ENCODE results near the gene PTGIS.
A peak's percentile ranks its signal among the peaks of the same experiment; 100 is the strongest.
"Not testable (repeated sequence)": the region's sequence is repeated elsewhere in the genome, so short reads cannot be mapped to it uniquely, and the experiment has no call there.

Gene PTGIS

GRCh38 chr20:49567421-49568277 lies at the start of gene PTGIS:
TSS of gene PTGIS (minus strand) at chr20:49568137. CDS start at chr20:49568116, 21 bp downstream.
- no peak for DNase-seq

GRCh38 chr20:49617394-49617793 lies 49.5 kb upstream of the PTGIS start:
- not testable (repeated sequence) for DNase-seq

GRCh38 chr20:49616154-49617007 lies 48.4 kb upstream of the PTGIS start:
- DNase-seq = no peak

- DNase-seq = no peak
Measured at GRCh38 chr20:49615401-49616153, 47.6 kb upstream of the PTGIS start.

DNA sequence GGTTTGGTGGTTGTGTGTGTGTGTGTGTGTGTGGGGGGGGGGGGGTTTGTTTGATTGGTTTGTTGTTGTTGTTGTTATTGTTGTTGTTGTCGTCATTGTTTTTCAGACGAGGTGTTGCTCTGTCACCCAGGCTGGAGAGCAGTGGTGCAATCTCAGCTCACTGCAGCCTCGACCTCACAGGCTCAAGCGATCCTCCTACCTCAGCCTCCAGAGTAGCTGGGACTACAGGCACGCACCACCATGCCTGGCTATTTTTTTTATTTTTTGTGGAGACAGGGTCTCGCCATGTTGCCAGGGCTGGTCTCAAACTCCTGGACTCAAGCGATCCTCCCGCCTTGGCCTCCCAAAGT lies 47.1 kb upstream of the PTGIS start:
- DNase-seq = not testable (repeated sequence)

DNA sequence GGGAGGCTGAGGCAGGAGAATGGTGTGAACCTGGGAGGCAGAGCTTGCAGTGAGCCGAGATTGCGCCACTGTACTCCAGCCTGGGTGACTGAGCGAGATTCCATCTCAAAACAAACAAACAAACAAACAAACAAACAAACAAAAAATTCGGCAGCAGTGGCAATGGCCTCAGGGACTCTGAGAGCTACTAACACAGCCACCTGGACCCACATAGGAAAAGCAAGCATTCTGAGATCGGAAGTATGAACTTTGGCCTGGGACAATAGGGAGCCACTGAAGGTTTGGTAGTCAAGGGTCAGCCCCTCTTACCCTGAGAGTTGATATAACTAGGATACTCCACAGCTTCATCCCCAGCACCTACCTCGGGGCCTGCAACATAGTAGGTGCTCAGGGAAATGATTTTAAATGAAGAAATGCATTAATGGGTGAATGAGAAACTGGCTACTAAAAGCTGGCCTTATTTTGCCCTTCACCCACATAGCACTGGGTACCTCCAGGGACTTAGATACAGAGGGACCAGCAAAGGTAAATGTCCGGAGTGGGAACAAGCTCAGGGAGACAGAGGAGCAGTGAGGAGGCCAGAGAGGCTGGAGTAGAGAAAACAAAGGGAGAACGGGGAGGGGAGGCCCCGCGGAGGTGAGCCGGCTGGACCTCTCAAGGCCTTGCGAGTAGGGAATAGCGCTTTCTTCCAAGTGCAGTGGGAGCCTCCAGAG lies 46.6 kb upstream of the PTGIS start:
- no peak for DNase-seq

DNA sequence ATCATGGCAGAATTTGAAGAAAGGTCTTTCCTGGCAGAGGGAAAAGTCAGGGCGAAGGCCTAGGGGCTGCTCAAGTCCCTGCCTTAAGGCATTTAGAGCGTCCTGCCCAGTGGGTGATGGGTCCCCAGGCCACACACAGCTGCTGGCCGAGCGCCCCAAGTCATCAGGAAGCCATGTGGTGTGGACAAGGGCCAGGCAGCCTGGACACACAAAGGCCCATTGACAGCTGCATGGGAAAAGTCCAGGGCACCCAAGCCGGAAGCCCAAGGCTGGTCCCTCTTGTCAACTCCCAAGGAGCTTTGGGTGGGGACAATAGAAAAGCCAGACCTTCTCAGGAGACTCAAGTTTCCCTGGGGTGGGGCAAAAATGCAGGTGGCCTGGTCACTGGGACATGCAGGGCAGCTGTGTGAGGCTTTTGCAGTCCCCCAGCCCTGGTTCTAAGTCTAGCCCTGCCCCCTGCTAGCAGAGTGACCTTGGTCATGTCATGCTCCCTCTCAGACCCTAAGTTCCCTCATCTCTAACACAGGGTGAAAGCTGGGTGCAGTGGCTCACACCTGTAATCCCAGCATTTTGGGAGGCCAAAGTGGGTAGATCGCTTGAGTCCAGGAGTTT lies 44.3 kb upstream of the PTGIS start:
- no peak for DNase-seq

GRCh38 chr20:49611539-49612126 lies 43.7 kb upstream of the PTGIS start:
- DNase-seq = not testable (repeated sequence)

- DNase-seq = peak; percentile 81
Measured at GRCh38 chr20:49610691-49611538, 43.0 kb upstream of the PTGIS start.

DNA sequence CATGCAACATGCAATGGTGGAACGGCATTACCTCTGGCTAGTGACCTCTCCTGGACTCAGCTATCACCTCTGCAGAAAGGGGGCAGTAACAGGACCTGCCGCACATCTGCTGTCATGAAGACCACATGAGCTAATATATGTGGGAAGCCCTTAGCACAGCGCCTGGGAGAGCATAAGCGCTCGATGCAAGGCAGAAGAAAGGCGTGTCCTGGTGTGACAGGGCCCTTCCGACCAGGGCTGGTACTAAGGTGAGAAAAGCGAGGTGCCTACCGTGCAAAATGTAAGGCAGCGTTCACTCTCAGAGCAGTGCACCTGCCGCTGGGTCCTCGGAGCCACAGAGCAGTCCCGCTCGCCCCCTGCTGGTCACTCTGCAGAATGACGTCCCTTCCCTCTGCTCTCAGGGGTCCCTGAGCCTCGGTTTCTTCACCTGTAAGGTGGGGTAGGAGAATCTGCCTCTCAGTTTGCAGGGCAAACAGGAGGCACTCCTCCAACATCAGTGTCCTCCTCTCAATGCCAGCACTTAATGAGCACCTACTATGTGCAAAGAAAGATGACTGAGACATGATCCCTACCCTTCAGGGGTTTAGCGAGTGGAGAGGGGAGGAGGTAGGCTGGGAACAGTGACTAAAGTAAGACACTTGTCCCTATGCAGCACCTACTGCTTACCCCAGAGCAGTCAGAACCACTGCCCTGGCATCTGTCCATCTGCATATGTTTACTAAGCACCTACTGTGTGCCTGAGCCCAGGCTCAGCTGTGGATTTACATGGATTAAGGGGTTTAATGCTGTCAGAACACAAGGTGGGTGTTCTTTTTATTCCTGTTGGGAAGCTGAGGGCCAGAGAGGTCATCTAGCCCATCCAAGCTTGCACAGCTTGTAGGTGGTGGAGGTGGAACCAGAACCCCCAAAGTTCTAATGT lies 41.1 kb upstream of the PTGIS start:
- DNase-seq = peak; percentile 74

DNA sequence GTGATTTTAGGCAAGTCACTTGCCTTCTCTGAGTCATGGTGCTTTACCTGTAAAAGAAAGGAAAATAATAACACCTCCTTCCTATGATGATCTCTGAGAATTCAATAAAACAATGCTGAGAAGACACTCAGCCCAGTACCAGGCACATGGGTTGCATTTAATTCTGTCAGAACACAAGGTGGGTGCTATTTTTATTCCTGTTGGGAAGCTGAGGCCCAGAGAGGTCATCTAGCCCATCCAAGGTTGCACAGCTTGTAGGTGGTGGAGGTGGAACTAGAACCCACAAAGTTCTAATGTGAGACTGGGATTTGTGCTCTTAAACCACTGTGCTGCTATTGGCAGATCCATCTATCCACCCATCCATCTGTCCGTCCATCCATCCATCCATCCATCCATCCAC lies 39.6 kb upstream of the PTGIS start:
- no peak for DNase-seq

GRCh38 chr20:49603209-49603627 lies 35.3 kb upstream of the PTGIS start:
- DNase-seq = no peak

DNA sequence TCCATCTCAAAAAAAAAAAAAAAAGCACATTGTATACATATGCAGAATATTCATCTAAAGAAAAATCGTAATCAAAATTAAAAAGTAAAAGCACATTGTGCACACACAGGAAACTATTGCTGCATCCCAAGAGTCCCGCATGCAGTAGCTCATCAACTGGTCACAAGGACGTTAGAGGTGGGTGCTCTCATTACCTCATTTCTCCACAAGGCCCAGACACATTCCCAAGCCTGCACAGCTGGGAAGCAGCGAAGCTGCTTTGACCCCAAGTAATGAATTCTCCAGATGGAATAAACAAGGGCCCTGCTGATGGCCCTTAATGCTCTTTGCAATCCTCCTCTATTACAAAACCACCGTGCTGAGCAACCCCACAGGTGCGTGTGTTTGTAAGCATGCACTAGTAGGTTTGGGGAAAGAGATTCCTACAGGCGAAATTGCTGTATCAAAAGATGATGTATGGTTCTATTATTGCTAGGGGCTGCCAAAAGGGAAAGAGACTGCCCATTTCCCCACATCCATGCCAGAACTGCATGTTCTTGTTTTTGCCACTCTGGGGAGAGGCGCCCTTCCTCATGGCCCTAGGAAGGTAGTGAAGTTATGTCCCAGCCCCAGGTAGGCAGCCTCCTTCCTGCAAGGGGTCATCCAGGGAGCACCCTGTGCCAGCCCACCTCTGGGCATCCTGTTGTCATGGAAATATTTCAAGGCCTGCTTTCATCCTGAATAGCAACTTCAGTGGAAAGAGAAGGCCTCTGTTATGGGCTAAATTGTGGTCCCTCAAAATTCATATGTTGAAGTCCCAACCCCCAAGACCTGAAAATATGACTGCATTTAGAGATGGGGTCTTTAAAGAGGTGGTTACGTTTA lies 34.6 kb upstream of the PTGIS start:
- DNase-seq = no peak

GRCh38 chr20:49601153-49601924 lies 33.4 kb upstream of the PTGIS start:
- DNase-seq = no peak

- no peak for DNase-seq
Measured at GRCh38 chr20:49599746-49600113, 31.8 kb upstream of the PTGIS start.

- no peak for DNase-seq
Measured at GRCh38 chr20:49597825-49598395, 30.0 kb upstream of the PTGIS start.

- no peak for DNase-seq
Measured at GRCh38 chr20:49595811-49596561, 28.0 kb upstream of the PTGIS start.
